Osteocyte (in vitro differentiated cells): ENCODE data around the gene XG. TPM values are rescaled to one million over a fixed set of nuclear protein-coding genes. Genes with fewer than 3 reads are reported as not detected.
"Not testable (repeated sequence)": the region's sequence is repeated elsewhere in the genome, so short reads cannot be mapped to it uniquely, and the experiment has no call there.

Source experiments
- DNase-seq: peaks from one replicate; pipeline ENCODE4 v3.0.0; 2021; ENCODE audit warnings: mixed read lengths; ENCODE audit not compliant: unreplicated experiment; ENCODE audit errors: extremely low spot score
- H3K27ac Mint-ChIP-seq: one replicate; pipeline ENCODE4 v1.8.0; 2021; ENCODE audit warnings: mild to moderate bottlenecking, mixed read lengths; ENCODE audit not compliant: unreplicated experiment
- H3K27me3 Mint-ChIP-seq: one replicate; pipeline ENCODE4 v1.8.0; 2021; ENCODE audit warnings: mixed read lengths; ENCODE audit not compliant: unreplicated experiment
- H3K36me3 Mint-ChIP-seq: one replicate; pipeline ENCODE4 v1.8.0; 2021; ENCODE audit warnings: mixed read lengths; ENCODE audit not compliant: unreplicated experiment
- H3K4me1 Mint-ChIP-seq: one replicate; pipeline ENCODE4 v1.8.0; 2021; ENCODE audit warnings: mixed read lengths; ENCODE audit not compliant: unreplicated experiment
- H3K4me3 Mint-ChIP-seq: one replicate; pipeline ENCODE4 v1.8.0; 2021; ENCODE audit warnings: mild to moderate bottlenecking, moderate library complexity, mixed read lengths; ENCODE audit not compliant: unreplicated experiment
- H3K9me3 Mint-ChIP-seq: one replicate; pipeline ENCODE4 v1.8.0; 2021; ENCODE audit warnings: mixed read lengths; ENCODE audit not compliant: unreplicated experiment
- total RNA-seq: library from RNA; stranded (reverse); gene quantifications from 2 replicates; pipeline ENCODE4 v1.2.1, GENCODE V29; 2021
- TF ChIP-seq, protein P1 (sequence below): fragments of 200-600 bp; sonication (generic); IDR thresholded peaks from 2 replicates; pipeline ENCODE4 v1.5.0; 2021; ENCODE audit warnings: antibody characterized with exemption, mild to moderate bottlenecking, moderate library complexity

XG gene
- total RNA-seq, 1 donor from 2014 or later, result not detected

GRCh38 chrX:2801223-2801622, 49.4 kb downstream of the XG start:
- TF ChIP-seq, protein P1, sequence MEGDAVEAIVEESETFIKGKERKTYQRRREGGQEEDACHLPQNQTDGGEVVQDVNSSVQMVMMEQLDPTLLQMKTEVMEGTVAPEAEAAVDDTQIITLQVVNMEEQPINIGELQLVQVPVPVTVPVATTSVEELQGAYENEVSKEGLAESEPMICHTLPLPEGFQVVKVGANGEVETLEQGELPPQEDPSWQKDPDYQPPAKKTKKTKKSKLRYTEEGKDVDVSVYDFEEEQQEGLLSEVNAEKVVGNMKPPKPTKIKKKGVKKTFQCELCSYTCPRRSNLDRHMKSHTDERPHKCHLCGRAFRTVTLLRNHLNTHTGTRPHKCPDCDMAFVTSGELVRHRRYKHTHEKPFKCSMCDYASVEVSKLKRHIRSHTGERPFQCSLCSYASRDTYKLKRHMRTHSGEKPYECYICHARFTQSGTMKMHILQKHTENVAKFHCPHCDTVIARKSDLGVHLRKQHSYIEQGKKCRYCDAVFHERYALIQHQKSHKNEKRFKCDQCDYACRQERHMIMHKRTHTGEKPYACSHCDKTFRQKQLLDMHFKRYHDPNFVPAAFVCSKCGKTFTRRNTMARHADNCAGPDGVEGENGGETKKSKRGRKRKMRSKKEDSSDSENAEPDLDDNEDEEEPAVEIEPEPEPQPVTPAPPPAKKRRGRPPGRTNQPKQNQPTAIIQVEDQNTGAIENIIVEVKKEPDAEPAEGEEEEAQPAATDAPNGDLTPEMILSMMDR, result no peak
- Mint-ChIP-seq H3K27me3 (no peaks in the 10 kb centered on the region), H3K4me1 (peaks cover 18% of the 10 kb centered on the region), H3K36me3 (no peaks in the 10 kb centered on the region), H3K4me3 (no peak overlapping the region), H3K27ac (no peak overlapping the region), H3K9me3 (no peaks in the 10 kb centered on the region)
- DNase-seq, result no peak

DNA sequence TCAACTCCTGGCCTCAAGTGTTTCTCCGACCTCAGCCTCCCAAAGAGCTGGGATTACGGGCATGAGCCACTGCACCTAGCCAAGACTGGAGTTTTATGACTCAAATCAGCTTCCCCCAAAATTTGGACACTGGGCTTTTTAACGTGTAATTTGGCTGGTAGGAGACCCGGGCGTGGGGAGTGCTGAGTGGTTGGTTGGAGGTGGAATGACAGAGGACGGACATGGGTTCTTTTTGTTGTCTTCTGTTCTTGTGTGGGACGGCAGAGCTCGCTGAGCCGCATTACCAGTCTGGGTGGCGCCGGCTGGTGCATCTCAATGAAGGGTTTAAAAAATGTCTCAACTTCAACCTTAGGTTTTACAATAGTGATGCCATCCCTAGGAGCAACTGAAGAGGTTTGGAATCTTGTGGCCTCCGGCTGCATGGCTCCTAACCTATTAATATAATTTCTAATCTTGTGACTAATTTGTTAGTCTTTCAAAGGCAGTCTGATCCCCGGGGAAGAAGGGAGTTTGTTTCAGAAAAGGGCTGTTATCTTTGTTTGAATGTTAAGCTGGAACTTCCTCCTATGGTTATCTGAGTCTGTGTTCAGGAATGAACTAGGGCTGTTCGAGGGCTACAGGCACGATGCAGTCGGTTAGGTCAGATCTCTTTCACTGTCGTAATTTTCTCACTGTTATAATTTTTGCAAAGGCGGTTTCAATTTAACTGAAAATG, 50.7 kb downstream of the XG start:
- not testable (repeated sequence) for H3K27me3 Mint-ChIP-seq, H3K4me3 Mint-ChIP-seq, H3K36me3 Mint-ChIP-seq, H3K27ac Mint-ChIP-seq, DNase-seq, H3K9me3 Mint-ChIP-seq
- peaks cover 18% of the 10 kb centered on the region for H3K4me1 Mint-ChIP-seq

- H3K27me3 Mint-ChIP-seq, H3K27ac Mint-ChIP-seq, DNase-seq, H3K4me3 Mint-ChIP-seq, H3K36me3 Mint-ChIP-seq, H3K9me3 Mint-ChIP-seq: not testable (repeated sequence)
- peaks cover 18% of the 10 kb centered on the region for H3K4me1 Mint-ChIP-seq
Measured at GRCh38 chrX:2803486-2803885, 51.6 kb downstream of the XG start.

DNA sequence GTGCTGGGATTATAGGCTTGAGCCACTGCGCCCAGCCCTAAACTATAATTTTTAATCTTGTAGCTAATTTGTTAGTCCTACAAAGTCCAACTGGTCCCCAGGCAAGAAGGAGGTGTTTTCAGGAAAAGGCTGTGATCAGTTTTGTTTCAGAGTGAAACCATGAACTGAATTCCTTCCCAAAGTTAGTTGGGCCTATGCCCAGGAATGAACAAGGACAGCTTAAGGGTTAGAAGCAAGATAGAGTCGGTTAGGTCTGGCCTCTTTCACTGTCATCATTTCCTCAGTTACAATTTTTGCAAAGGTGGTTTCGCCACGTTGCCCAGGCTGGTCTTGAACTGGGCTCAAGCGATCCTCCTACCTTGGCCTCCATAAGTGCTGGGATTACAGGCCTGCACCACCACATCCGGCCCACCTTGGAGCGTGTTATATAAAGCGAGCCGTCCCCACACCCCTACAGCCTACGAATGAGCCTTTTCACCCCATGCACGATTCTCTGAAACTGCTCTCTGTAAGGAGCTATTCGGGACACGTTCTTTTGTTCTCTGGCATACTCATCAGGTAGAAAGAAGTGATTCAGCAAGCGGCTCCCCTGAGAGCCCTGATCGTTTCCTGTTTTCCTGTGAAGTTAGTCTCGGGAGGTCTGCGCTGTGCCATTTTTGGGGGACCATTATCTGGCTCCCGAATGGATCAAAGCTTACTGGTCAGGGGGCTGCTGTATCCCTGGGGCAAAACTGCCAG, 52.4 kb downstream of the XG start:
- H3K36me3 Mint-ChIP-seq, H3K27me3 Mint-ChIP-seq, H3K4me3 Mint-ChIP-seq, H3K9me3 Mint-ChIP-seq, DNase-seq: not testable (repeated sequence)
- Mint-ChIP-seq H3K27ac (peak overlapping the region; percentile 83), H3K4me1 (peaks cover 18% of the 10 kb centered on the region)

DNA sequence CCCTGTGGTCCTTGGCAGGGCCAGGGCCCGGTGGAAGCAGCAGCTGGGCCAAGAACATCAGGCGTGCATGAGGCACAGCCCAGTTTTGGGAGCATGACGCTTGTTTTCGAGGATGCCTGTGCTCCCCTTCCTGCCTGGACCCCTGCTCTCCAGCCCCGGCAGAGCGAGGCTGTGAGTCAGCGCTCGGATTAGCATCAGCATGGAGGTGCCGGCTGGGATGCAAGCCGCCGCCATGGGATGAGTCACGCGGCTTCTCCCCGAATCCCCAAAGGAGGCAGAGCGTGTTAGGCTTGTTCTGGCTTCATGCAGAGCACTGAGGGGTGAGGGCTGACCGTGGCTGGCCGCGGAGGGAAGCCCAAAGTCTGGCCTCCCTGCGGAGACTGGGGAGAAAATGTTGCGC, 53.0 kb downstream of the XG start:
- Mint-ChIP-seq H3K4me3 (peak overlapping the region; percentile 42), H3K4me1 (peaks cover 18% of the 10 kb centered on the region), H3K27ac (peak overlapping the region; percentile 83)
- H3K9me3 Mint-ChIP-seq, H3K36me3 Mint-ChIP-seq, H3K27me3 Mint-ChIP-seq: not testable (repeated sequence)
- DNase-seq, result peak; percentile 89

DNA sequence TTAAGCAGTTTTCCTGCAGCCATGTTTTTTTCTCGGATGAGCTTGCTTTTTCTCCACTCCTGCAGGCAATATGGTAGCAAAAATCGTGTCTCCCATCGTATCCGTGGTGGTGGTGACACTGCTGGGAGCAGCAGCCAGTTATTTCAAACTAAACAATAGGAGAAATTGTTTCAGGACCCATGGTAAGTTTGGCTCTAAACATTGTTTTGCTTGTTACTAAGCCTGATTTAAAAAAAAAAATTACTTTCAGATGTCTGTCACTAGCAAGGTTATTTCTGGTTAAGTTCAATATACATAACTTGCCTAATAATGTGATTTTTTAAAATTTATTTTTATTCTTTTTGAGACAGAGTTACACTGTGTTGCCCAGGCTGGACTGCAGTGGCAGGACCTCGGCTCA, 59.4 kb downstream of the XG start:
- DNase-seq, result no peak
- no peak overlapping the region for H3K4me3 Mint-ChIP-seq
- peak overlapping the region; percentile 83 for H3K27ac Mint-ChIP-seq
- TF ChIP-seq, protein P1, result no peak
- H3K27me3 Mint-ChIP-seq, result peaks cover 2% of the 10 kb centered on the region
- H3K9me3 Mint-ChIP-seq, result no peaks in the 10 kb centered on the region
- H3K4me1 Mint-ChIP-seq, result peaks cover 16% of the 10 kb centered on the region
- H3K36me3 Mint-ChIP-seq, result no peaks in the 10 kb centered on the region
